ENCODE results near the gene MACROD1. TPM values are rescaled to one million over a fixed set of nuclear protein-coding genes. Genes with fewer than 3 reads are reported as not detected.
A peak's percentile ranks its signal among the peaks of the same experiment; 100 is the strongest.

Gene MACROD1
- total RNA-seq, 1 experiment from 2014 or later, result 30.9 TPM

- peaks cover 3% of the 10 kb centered on the region; the same call in 1 of the 2 replicates for H3K27me3 ChIP-seq (ENCODE audit: control insufficient read depth, insufficient read depth, low read length)
- H3K4me3 ChIP-seq (ENCODE audit: insufficient read depth, low read depth, low read length), result no peak overlapping the region
- no peaks in the 10 kb centered on the region for H3K36me3 ChIP-seq (replicated peaks; ENCODE audit: control insufficient read depth, insufficient read depth, low read length)
- DNase-seq, result peak; percentile 69
Observed at GRCh38 chr11:64094463-64095260, 71.3 kb downstream of the MACROD1 start.

- Histone ChIP-seq H3K27me3 (ENCODE audit: control insufficient read depth, insufficient read depth, low read length) (peaks cover 3% of the 10 kb centered on the region; the same call in 1 of the 2 replicates), H3K4me3 (ENCODE audit: insufficient read depth, low read depth, low read length) (no peak overlapping the region), H3K36me3 (replicated peaks; ENCODE audit: control insufficient read depth, insufficient read depth, low read length) (no peaks in the 10 kb centered on the region)
- no peak for DNase-seq
Observed at GRCh38 chr11:64093233-64094039, 72.5 kb downstream of the MACROD1 start.

- Histone ChIP-seq H3K36me3 (replicated peaks; ENCODE audit: control insufficient read depth, insufficient read depth, low read length) (no peaks in the 10 kb centered on the region), H3K4me3 (ENCODE audit: insufficient read depth, low read depth, low read length) (no peak overlapping the region), H3K27me3 (ENCODE audit: control insufficient read depth, insufficient read depth, low read length) (peaks cover 3% of the 10 kb centered on the region; the same call in 1 of the 2 replicates)
- DNase-seq, result peak; percentile 88
Observed at GRCh38 chr11:64092761-64093136, 73.2 kb downstream of the MACROD1 start.

GRCh38 chr11:64092111-64092760, 73.7 kb downstream of the MACROD1 start:
- no peaks in the 10 kb centered on the region for H3K36me3 ChIP-seq (replicated peaks; ENCODE audit: control insufficient read depth, insufficient read depth, low read length)
- peaks cover 3% of the 10 kb centered on the region; the same call in 1 of the 2 replicates for H3K27me3 ChIP-seq (ENCODE audit: control insufficient read depth, insufficient read depth, low read length)
- DNase-seq, result peak; percentile 67
- no peak overlapping the region for H3K4me3 ChIP-seq (ENCODE audit: insufficient read depth, low read depth, low read length)

- Histone ChIP-seq H3K27me3 (ENCODE audit: control insufficient read depth, insufficient read depth, low read length) (peaks cover 3% of the 10 kb centered on the region; the same call in 1 of the 2 replicates), H3K36me3 (replicated peaks; ENCODE audit: control insufficient read depth, insufficient read depth, low read length) (no peaks in the 10 kb centered on the region), H3K4me3 (ENCODE audit: insufficient read depth, low read depth, low read length) (no peak overlapping the region)
- DNase-seq, result peak; percentile 63
Observed at GRCh38 chr11:64090806-64091516, 75.0 kb downstream of the MACROD1 start.

- H3K4me3 ChIP-seq (ENCODE audit: insufficient read depth, low read depth, low read length), result no peak overlapping the region
- peaks cover 3% of the 10 kb centered on the region; the same call in 1 of the 2 replicates for H3K27me3 ChIP-seq (ENCODE audit: control insufficient read depth, insufficient read depth, low read length)
- no peaks in the 10 kb centered on the region for H3K36me3 ChIP-seq (replicated peaks; ENCODE audit: control insufficient read depth, insufficient read depth, low read length)
- DNase-seq, result peak; percentile 76
Observed at GRCh38 chr11:64089915-64090805, 75.8 kb downstream of the MACROD1 start.

- no peak for DNase-seq
- no peak overlapping the region for H3K4me3 ChIP-seq (ENCODE audit: insufficient read depth, low read depth, low read length)
- H3K27me3 ChIP-seq (ENCODE audit: control insufficient read depth, insufficient read depth, low read length), result peaks cover 3% of the 10 kb centered on the region; the same call in 1 of the 2 replicates
- H3K36me3 ChIP-seq (replicated peaks; ENCODE audit: control insufficient read depth, insufficient read depth, low read length), result no peaks in the 10 kb centered on the region
Observed at GRCh38 chr11:64089493-64089892, 76.4 kb downstream of the MACROD1 start.

GRCh38 chr11:64089027-64089360, 76.9 kb downstream of the MACROD1 start:
- H3K27me3 ChIP-seq (ENCODE audit: control insufficient read depth, insufficient read depth, low read length), result peaks cover 3% of the 10 kb centered on the region
- DNase-seq, result peak; percentile 61

GRCh38 chr11:64088162-64089026, 77.5 kb downstream of the MACROD1 start:
- Histone ChIP-seq H3K27me3 (ENCODE audit: control insufficient read depth, insufficient read depth, low read length) (peaks cover 3% of the 10 kb centered on the region), H3K36me3 (replicated peaks; ENCODE audit: control insufficient read depth, insufficient read depth, low read length) (no peaks in the 10 kb centered on the region), H3K4me3 (ENCODE audit: insufficient read depth, low read depth, low read length) (no peak overlapping the region)
- peak; percentile 96 for DNase-seq

More at GRCh38 chr11:64089027-64089360, 76.9 kb downstream of the MACROD1 start:
- Histone ChIP-seq H3K36me3 (replicated peaks; ENCODE audit: control insufficient read depth, insufficient read depth, low read length) (no peaks in the 10 kb centered on the region), H3K4me3 (ENCODE audit: insufficient read depth, low read depth, low read length) (no peak overlapping the region)

GRCh38 chr11:64086258-64087123, 79.4 kb downstream of the MACROD1 start:
- Histone ChIP-seq H3K4me3 (ENCODE audit: insufficient read depth, low read depth, low read length) (no peak overlapping the region), H3K27me3 (ENCODE audit: control insufficient read depth, insufficient read depth, low read length) (no peaks in the 10 kb centered on the region; the same call in 1 of the 2 replicates), H3K36me3 (replicated peaks; ENCODE audit: control insufficient read depth, insufficient read depth, low read length) (no peaks in the 10 kb centered on the region)
- peak; percentile 63 for DNase-seq

GRCh38 chr11:64085906-64086257, 80.0 kb downstream of the MACROD1 start:
- Histone ChIP-seq H3K27me3 (ENCODE audit: control insufficient read depth, insufficient read depth, low read length) (no peaks in the 10 kb centered on the region; the same call in 1 of the 2 replicates), H3K36me3 (replicated peaks; ENCODE audit: control insufficient read depth, insufficient read depth, low read length) (no peaks in the 10 kb centered on the region), H3K4me3 (ENCODE audit: insufficient read depth, low read depth, low read length) (no peak overlapping the region)
- peak; percentile 59 for DNase-seq
